GM23338 (cell line): ENCODE data around the gene ALPI. TPM values are rescaled to one million over a fixed set of nuclear protein-coding genes. Genes with fewer than 3 reads are reported as not detected.

Source experiments
- ATAC-seq: fragments of 200-7000 bp; cut with Tn5 transposase; 3 replicates; pipeline ENCODE4 v1.9.1; 2020
- DNase-seq: peaks from one replicate; pipeline ENCODE4 v3.0.0-alpha.2; 2015; ENCODE audit warnings: low spot score
- H2AFZ ChIP-seq: fragments of 200-600 bp; sonication (generic); 2 replicates; pipeline ENCODE4 v1.8.0; 2016; ENCODE audit warnings: antibody characterized with exemption, mild to moderate bottlenecking, moderate library complexity
- H3F3A ChIP-seq: fragments of 200-600 bp; sonication (generic); replicated peaks from 2 replicates; pipeline ENCODE4 v1.8.0; 2017; ENCODE audit warnings: antibody characterized with exemption, mixed run types, low read depth
- H3K27ac ChIP-seq: fragments of 200-600 bp; sonication (generic); 2 replicates; pipeline ENCODE4 v1.6.1; 2016; ENCODE audit warnings: low read depth
- H3K27me3 ChIP-seq: fragments of 200-600 bp; sonication (generic); 2 replicates; pipeline ENCODE4 v1.8.0; 2016; ENCODE audit warnings: mild to moderate bottlenecking, mixed run types, moderate library complexity; ENCODE audit not compliant: insufficient read depth
- H3K36me3 ChIP-seq: fragments of 200-600 bp; sonication (generic); 2 replicates; pipeline ENCODE4 v1.8.0; 2016; ENCODE audit warnings: mild to moderate bottlenecking; ENCODE audit not compliant: insufficient read depth
- H3K4me1 ChIP-seq: fragments of 200-600 bp; sonication (generic); 2 replicates; pipeline ENCODE4 v1.8.0; 2016; ENCODE audit warnings: mild to moderate bottlenecking, moderate library complexity; ENCODE audit not compliant: insufficient read depth
- H3K4me2 ChIP-seq: fragments of 200-600 bp; sonication (generic); 2 replicates; pipeline ENCODE4 v1.7.1; 2017; ENCODE audit warnings: mixed run types
- H3K4me3 ChIP-seq: fragments of 200-600 bp; sonication (generic); 2 replicates; pipeline ENCODE4 v1.6.1; 2016; ENCODE audit warnings: mixed run types
- H3K79me2 ChIP-seq: fragments of 200-600 bp; sonication (generic); replicated peaks from 2 replicates; pipeline ENCODE4 v1.8.0; 2017; ENCODE audit warnings: mild to moderate bottlenecking; ENCODE audit not compliant: insufficient read depth
- H3K9me2 ChIP-seq: fragments of 200-600 bp; sonication (generic); 2 replicates; pipeline ENCODE4 v1.8.0; 2017; ENCODE audit not compliant: insufficient read depth
- H4K20me1 ChIP-seq: fragments of 200-600 bp; sonication (generic); replicated peaks from 2 replicates; pipeline ENCODE4 v1.8.0; 2017; ENCODE audit warnings: mild to moderate bottlenecking; ENCODE audit not compliant: insufficient read depth
- H3K27ac Mint-ChIP-seq: 2 replicates; pipeline ENCODE4 v1.8.0; 2020; ENCODE audit warnings: inconsistent platforms, mild to moderate bottlenecking, moderate library complexity, mixed read lengths
- H3K27me3 Mint-ChIP-seq: 3 replicates; pipeline ENCODE4 v1.8.0; 2022; ENCODE audit warnings: low read depth, mild to moderate bottlenecking, moderate library complexity, mixed read lengths, inconsistent platforms; ENCODE audit not compliant: insufficient read depth, poor library complexity
- H3K36me3 Mint-ChIP-seq: 3 replicates; pipeline ENCODE4 v1.8.0; 2021; ENCODE audit warnings: low read depth, mild to moderate bottlenecking, inconsistent platforms, moderate library complexity, mixed read lengths
- H3K4me1 Mint-ChIP-seq: 3 replicates; pipeline ENCODE4 v1.8.0; 2020; ENCODE audit warnings: mild to moderate bottlenecking, inconsistent platforms, mixed read lengths
- H3K4me3 Mint-ChIP-seq: 3 replicates; pipeline ENCODE4 v1.8.0; 2021; ENCODE audit warnings: moderate library complexity, mild to moderate bottlenecking, inconsistent platforms, mixed read lengths
- H3K9me3 Mint-ChIP-seq: 3 replicates; pipeline ENCODE4 v1.8.0; 2020; ENCODE audit warnings: moderate library complexity, mild to moderate bottlenecking, inconsistent platforms, mixed read lengths
- CREB1 ChIP-seq: fragments of 250-450 bp; sonication (Bioruptor Pico); IDR thresholded peaks from 2 replicates; pipeline ENCODE4 v1.5.0; 2020; ENCODE audit warnings: low read depth, mild to moderate bottlenecking, moderate library complexity
- EZH2 ChIP-seq: fragments of 200-600 bp; sonication (generic); IDR thresholded peaks from one replicate; pipeline ENCODE4 v1.8.0; 2017; ENCODE audit warnings: antibody characterized with exemption, mild to moderate bottlenecking, low read depth; ENCODE audit not compliant: unreplicated experiment
- EZH2phosphoT487 ChIP-seq: fragments of 200-600 bp; sonication (generic); IDR thresholded peaks from one replicate; pipeline ENCODE4 v1.8.1; 2018; ENCODE audit warnings: antibody characterized with exemption; ENCODE audit not compliant: unreplicated experiment
- JUNB ChIP-seq: IDR thresholded peaks from one replicate; pipeline ENCODE4 v1.6.1; 2016; ENCODE audit warnings: antibody characterized with exemption; ENCODE audit not compliant: unreplicated experiment
- NANOG ChIP-seq: IDR thresholded peaks from 2 replicates; pipeline ENCODE4 v1.6.1; 2016; ENCODE audit warnings: antibody characterized with exemption, borderline replicate concordance
- POLR2AphosphoS5 ChIP-seq: IDR thresholded peaks from 2 replicates; pipeline ENCODE4 v1.6.1; 2016; ENCODE audit warnings: antibody characterized with exemption, low read depth
- STAT1 ChIP-seq: IDR thresholded peaks from one replicate; pipeline ENCODE4 v1.6.1; 2016; ENCODE audit warnings: antibody characterized with exemption; ENCODE audit not compliant: unreplicated experiment
- ZNF114 ChIP-seq: fragments of 250-450 bp; sonication (Bioruptor Pico); IDR thresholded peaks from 2 replicates; pipeline ENCODE4 v1.5.0; 2020; ENCODE audit warnings: mild to moderate bottlenecking, moderate library complexity
- ZNF331 ChIP-seq: fragments of 250-450 bp; sonication (Bioruptor Pico); IDR thresholded peaks from 2 replicates; pipeline ENCODE4 v1.5.0; 2020; ENCODE audit warnings: low read depth, mild to moderate bottlenecking, moderate library complexity
- polyA plus RNA-seq: library from polyadenylated mRNA; unstranded; fragments of >200 nt; fragmentation: Nextera tagmentation; extraction: Ambion mirVana; gene quantifications from 2 replicates; pipeline ENCODE4 v1.2.1, GENCODE V29; 2016
- total RNA-seq: library from RNA; depleted of rRNA; stranded (reverse); fragments of >200 nt; shearing (Covaris generic); gene quantifications from 2 replicates; pipeline ENCODE4 v1.2.3, GENCODE V29; 2014
- TF ChIP-seq, protein P1 (sequence below): fragments of 250-450 bp; sonication (Bioruptor Pico); IDR thresholded peaks from 2 replicates; pipeline ENCODE4 v1.5.0; 2020; ENCODE audit warnings: mild to moderate bottlenecking, moderate library complexity
- TF ChIP-seq, protein P2 (sequence below), 2 experiments: fragments of 200-600 bp in 1 of 2; sonication (generic) in 1 of 2; conservative IDR thresholded peaks; 2 replicates each; pipeline versions ENCODE4 v1.5.1 to v1.6.1; 2016 to 2017; ENCODE audit warnings: antibody characterized with exemption in 2 of 2, low read depth in 2 of 2, mild to moderate bottlenecking in 2 of 2, moderate library complexity in 1 of 2
- TF ChIP-seq, protein P3 (sequence below): IDR thresholded peaks from one replicate; pipeline ENCODE4 v1.6.1; 2018; ENCODE audit warnings: antibody characterized with exemption; ENCODE audit not compliant: unreplicated experiment
- TF ChIP-seq, protein P4 (sequence below): IDR thresholded peaks from 2 replicates; pipeline ENCODE4 v1.6.1; 2016; ENCODE audit warnings: antibody characterized with exemption

ALPI gene
- total and polyA plus RNA-seq, 2 experiments from 2014 or later, result not detected

DNA sequence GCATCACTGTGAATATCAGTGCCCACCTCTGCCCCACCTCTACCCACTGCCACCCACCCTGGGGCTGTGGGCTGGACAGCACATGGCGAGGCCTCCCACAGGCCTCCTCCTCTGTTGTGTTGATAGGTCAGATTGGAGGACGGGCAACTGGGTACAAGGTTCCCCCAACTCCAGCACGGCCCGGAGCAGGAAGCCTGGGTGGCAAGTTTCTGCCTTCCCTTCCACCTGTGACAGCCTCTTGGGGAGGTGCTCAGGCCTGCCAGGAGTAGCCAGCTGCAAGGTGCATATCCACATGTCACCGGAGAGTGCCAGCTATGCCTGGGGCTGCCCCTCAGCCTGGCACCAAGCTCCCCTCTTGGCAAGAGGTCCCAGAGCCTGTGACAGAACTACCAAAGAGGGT, 38.6 kb downstream of the ALPI start:
- peaks cover 6% of the 10 kb centered on the region; the same call in 1 of the 2 replicates for H3K27me3 ChIP-seq
- H3F3A ChIP-seq, result no peaks in the 10 kb centered on the region
- no peak for DNase-seq
- no peak overlapping the region for H3K4me3 ChIP-seq
- Mint-ChIP-seq H3K4me1 (peaks cover 26% of the 10 kb centered on the region), H3K27ac (no peak overlapping the region), H3K36me3 (no peaks in the 10 kb centered on the region), H3K27me3 (peaks cover 26% of the 10 kb centered on the region), H3K9me3 (no peaks in the 10 kb centered on the region), H3K4me3 (no peak overlapping the region)
- TF ChIP-seq STAT1 (no peak), POLR2AphosphoS5 (no peak), EZH2 (no peak), EZH2phosphoT487 (no peak), ZNF114 (no peak), NANOG (no peak), JUNB (no peak), ZNF331 (CRISPR knock-in tag) (no peak), CREB1 (CRISPR knock-in tag) (no peak)
- TF ChIP-seq, protein P1, sequence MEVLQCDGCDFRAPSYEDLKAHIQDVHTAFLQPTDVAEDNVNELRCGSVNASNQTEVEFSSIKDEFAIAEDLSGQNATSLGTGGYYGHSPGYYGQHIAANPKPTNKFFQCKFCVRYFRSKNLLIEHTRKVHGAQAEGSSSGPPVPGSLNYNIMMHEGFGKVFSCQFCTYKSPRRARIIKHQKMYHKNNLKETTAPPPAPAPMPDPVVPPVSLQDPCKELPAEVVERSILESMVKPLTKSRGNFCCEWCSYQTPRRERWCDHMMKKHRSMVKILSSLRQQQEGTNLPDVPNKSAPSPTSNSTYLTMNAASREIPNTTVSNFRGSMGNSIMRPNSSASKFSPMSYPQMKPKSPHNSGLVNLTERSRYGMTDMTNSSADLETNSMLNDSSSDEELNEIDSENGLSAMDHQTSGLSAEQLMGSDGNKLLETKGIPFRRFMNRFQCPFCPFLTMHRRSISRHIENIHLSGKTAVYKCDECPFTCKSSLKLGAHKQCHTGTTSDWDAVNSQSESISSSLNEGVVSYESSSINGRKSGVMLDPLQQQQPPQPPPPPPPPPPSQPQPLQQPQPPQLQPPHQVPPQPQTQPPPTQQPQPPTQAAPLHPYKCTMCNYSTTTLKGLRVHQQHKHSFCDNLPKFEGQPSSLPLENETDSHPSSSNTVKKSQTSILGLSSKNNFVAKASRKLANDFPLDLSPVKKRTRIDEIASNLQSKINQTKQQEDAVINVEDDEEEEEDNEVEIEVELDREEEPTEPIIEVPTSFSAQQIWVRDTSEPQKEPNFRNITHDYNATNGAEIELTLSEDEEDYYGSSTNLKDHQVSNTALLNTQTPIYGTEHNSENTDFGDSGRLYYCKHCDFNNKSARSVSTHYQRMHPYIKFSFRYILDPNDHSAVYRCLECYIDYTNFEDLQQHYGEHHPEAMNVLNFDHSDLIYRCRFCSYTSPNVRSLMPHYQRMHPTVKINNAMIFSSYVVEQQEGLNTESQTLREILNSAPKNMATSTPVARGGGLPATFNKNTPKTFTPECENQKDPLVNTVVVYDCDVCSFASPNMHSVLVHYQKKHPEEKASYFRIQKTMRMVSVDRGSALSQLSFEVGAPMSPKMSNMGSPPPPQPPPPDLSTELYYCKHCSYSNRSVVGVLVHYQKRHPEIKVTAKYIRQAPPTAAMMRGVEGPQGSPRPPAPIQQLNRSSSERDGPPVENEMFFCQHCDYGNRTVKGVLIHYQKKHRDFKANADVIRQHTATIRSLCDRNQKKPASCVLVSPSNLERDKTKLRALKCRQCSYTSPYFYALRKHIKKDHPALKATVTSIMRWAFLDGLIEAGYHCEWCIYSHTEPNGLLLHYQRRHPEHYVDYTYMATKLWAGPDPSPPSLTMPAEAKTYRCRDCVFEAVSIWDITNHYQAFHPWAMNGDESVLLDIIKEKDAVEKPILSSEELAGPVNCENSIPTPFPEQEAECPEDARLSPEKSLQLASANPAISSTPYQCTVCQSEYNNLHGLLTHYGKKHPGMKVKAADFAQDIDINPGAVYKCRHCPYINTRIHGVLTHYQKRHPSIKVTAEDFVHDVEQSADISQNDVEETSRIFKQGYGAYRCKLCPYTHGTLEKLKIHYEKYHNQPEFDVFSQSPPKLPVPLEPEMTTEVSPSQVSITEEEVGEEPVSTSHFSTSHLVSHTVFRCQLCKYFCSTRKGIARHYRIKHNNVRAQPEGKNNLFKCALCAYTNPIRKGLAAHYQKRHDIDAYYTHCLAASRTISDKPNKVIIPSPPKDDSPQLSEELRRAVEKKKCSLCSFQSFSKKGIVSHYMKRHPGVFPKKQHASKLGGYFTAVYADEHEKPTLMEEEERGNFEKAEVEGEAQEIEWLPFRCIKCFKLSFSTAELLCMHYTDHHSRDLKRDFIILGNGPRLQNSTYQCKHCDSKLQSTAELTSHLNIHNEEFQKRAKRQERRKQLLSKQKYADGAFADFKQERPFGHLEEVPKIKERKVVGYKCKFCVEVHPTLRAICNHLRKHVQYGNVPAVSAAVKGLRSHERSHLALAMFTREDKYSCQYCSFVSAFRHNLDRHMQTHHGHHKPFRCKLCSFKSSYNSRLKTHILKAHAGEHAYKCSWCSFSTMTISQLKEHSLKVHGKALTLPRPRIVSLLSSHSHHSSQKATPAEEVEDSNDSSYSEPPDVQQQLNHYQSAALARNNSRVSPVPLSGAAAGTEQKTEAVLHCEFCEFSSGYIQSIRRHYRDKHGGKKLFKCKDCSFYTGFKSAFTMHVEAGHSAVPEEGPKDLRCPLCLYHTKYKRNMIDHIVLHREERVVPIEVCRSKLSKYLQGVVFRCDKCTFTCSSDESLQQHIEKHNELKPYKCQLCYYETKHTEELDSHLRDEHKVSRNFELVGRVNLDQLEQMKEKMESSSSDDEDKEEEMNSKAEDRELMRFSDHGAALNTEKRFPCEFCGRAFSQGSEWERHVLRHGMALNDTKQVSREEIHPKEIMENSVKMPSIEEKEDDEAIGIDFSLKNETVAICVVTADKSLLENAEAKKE (CRISPR knock-in tag), result no peak
- TF ChIP-seq, protein P2, sequence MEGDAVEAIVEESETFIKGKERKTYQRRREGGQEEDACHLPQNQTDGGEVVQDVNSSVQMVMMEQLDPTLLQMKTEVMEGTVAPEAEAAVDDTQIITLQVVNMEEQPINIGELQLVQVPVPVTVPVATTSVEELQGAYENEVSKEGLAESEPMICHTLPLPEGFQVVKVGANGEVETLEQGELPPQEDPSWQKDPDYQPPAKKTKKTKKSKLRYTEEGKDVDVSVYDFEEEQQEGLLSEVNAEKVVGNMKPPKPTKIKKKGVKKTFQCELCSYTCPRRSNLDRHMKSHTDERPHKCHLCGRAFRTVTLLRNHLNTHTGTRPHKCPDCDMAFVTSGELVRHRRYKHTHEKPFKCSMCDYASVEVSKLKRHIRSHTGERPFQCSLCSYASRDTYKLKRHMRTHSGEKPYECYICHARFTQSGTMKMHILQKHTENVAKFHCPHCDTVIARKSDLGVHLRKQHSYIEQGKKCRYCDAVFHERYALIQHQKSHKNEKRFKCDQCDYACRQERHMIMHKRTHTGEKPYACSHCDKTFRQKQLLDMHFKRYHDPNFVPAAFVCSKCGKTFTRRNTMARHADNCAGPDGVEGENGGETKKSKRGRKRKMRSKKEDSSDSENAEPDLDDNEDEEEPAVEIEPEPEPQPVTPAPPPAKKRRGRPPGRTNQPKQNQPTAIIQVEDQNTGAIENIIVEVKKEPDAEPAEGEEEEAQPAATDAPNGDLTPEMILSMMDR (conservative IDR thresholded peaks at IDR 0.05; ENCODE audit: low read depth in 2 of 2), result no peak
- TF ChIP-seq, protein P3, sequence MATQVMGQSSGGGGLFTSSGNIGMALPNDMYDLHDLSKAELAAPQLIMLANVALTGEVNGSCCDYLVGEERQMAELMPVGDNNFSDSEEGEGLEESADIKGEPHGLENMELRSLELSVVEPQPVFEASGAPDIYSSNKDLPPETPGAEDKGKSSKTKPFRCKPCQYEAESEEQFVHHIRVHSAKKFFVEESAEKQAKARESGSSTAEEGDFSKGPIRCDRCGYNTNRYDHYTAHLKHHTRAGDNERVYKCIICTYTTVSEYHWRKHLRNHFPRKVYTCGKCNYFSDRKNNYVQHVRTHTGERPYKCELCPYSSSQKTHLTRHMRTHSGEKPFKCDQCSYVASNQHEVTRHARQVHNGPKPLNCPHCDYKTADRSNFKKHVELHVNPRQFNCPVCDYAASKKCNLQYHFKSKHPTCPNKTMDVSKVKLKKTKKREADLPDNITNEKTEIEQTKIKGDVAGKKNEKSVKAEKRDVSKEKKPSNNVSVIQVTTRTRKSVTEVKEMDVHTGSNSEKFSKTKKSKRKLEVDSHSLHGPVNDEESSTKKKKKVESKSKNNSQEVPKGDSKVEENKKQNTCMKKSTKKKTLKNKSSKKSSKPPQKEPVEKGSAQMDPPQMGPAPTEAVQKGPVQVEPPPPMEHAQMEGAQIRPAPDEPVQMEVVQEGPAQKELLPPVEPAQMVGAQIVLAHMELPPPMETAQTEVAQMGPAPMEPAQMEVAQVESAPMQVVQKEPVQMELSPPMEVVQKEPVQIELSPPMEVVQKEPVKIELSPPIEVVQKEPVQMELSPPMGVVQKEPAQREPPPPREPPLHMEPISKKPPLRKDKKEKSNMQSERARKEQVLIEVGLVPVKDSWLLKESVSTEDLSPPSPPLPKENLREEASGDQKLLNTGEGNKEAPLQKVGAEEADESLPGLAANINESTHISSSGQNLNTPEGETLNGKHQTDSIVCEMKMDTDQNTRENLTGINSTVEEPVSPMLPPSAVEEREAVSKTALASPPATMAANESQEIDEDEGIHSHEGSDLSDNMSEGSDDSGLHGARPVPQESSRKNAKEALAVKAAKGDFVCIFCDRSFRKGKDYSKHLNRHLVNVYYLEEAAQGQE, result no peak
- TF ChIP-seq, protein P4, sequence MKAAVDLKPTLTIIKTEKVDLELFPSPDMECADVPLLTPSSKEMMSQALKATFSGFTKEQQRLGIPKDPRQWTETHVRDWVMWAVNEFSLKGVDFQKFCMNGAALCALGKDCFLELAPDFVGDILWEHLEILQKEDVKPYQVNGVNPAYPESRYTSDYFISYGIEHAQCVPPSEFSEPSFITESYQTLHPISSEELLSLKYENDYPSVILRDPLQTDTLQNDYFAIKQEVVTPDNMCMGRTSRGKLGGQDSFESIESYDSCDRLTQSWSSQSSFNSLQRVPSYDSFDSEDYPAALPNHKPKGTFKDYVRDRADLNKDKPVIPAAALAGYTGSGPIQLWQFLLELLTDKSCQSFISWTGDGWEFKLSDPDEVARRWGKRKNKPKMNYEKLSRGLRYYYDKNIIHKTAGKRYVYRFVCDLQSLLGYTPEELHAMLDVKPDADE, result no peak
- H3K4me2 ChIP-seq, result no peak overlapping the region
- H3K79me2 ChIP-seq, result no peaks in the 10 kb centered on the region
- H3K4me1 ChIP-seq, result peaks cover 4% of the 10 kb centered on the region
- no peak overlapping the region for H2AFZ ChIP-seq
- ATAC-seq, result no peak
- no peaks in the 10 kb centered on the region for H3K9me2 ChIP-seq
- H3K36me3 ChIP-seq, result no peaks in the 10 kb centered on the region
- H4K20me1 ChIP-seq, result no peaks in the 10 kb centered on the region
- H3K27ac ChIP-seq, result no peak overlapping the region
